ENCODE results near the gene FAM3B. TPM values are rescaled to one million over a fixed set of nuclear protein-coding genes. Genes with fewer than 3 reads are reported as not detected.

Gene FAM3B
- total and polyA plus RNA-seq, 2 experiments from 2014 or later, result 35.4 to 49.7 TPM

DNA sequence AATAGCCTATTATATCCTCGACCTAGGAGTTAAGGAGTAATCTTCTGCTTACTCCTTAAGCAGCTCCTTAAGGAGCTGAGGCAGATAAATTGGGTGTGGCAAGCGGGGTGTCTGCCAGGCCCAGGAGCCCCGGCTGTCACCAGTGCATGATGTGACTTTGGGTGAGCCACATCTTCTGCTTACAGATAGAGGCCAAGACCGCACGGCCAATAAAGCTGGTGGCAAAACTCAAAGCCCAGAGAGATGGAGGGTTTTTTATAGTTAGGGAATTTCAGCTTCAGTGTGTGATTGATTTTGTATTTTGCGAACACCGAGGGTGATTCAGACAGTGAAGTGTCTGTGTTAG, 55.1 kb downstream of the FAM3B start:
- Histone ChIP-seq H3K4me1 (ENCODE audit: insufficient read depth) (peaks cover 19% of the 10 kb centered on the region), H3K4me2 (no peak overlapping the region), H3K36me3 (replicated peaks; ENCODE audit: insufficient read depth, low read depth) (no peaks in the 10 kb centered on the region), H4K20me1 (ENCODE audit: insufficient read depth, poor library complexity, severe bottlenecking) (no peaks in the 10 kb centered on the region), H3K9me2 (replicated peaks; ENCODE audit: insufficient read depth) (no peaks in the 10 kb centered on the region), H2AFZ (no peak overlapping the region), H3K79me2 (no peaks in the 10 kb centered on the region), H3K4me3 (no peak overlapping the region), H3K27me3 (no peaks in the 10 kb centered on the region), H3K9me3 (ENCODE audit: low read depth) (no peaks in the 10 kb centered on the region), H3K27ac (no peak overlapping the region)
- no peak for DNase-seq (ENCODE audit: low spot score)
- 89% methylated on average over 7 of the region's 7 CpGs for WGBS (ENCODE audit: low lambda C conversion rate, missing lambda C conversion rate)
- TF ChIP-seq EZH2phosphoT487 (IDR thresholded peaks at IDR 0.05; ENCODE audit: low read depth, severe bottlenecking, unreplicated experiment), result no peak
- TF ChIP-seq, protein P1, sequence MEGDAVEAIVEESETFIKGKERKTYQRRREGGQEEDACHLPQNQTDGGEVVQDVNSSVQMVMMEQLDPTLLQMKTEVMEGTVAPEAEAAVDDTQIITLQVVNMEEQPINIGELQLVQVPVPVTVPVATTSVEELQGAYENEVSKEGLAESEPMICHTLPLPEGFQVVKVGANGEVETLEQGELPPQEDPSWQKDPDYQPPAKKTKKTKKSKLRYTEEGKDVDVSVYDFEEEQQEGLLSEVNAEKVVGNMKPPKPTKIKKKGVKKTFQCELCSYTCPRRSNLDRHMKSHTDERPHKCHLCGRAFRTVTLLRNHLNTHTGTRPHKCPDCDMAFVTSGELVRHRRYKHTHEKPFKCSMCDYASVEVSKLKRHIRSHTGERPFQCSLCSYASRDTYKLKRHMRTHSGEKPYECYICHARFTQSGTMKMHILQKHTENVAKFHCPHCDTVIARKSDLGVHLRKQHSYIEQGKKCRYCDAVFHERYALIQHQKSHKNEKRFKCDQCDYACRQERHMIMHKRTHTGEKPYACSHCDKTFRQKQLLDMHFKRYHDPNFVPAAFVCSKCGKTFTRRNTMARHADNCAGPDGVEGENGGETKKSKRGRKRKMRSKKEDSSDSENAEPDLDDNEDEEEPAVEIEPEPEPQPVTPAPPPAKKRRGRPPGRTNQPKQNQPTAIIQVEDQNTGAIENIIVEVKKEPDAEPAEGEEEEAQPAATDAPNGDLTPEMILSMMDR (IDR thresholded peaks at IDR 0.05; ENCODE audit: poor library complexity), result no peak
- no peak for TF ChIP-seq EZH2 (IDR thresholded peaks at IDR 0.05; ENCODE audit: borderline replicate concordance)

DNA sequence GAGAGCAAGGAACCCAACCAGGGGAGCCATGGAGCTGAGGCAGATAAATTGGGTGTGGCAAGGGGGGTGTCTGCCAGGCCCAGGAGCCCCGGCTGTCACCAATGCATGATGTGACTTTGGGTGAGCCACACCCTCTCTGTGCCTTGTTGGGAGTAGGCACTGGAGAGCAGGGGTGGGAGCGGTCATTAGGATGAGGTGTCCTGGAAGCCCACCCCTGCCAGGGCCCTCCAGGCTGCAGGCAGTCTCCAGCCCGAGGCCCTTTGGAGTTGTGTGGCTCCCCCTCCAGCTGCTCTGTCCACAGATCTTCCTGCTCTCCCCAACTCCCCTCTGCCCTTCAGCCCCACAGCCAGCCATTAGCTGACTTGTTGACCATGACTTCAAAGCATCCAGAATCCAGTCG, 56.7 kb downstream of the FAM3B start:
- Histone ChIP-seq H3K79me2 (no peaks in the 10 kb centered on the region), H3K27ac (no peak overlapping the region), H2AFZ (no peak overlapping the region), H3K4me2 (no peak overlapping the region), H3K4me1 (ENCODE audit: insufficient read depth) (peaks cover 9% of the 10 kb centered on the region), H3K9me2 (replicated peaks; ENCODE audit: insufficient read depth) (no peaks in the 10 kb centered on the region), H3K4me3 (no peak overlapping the region), H3K36me3 (replicated peaks; ENCODE audit: insufficient read depth, low read depth) (no peaks in the 10 kb centered on the region), H3K9me3 (ENCODE audit: low read depth) (no peaks in the 10 kb centered on the region), H3K27me3 (no peaks in the 10 kb centered on the region), H4K20me1 (ENCODE audit: insufficient read depth, poor library complexity, severe bottlenecking) (no peaks in the 10 kb centered on the region)
- TF ChIP-seq, protein P1 (IDR thresholded peaks at IDR 0.05; ENCODE audit: poor library complexity), result no peak
- no peak for TF ChIP-seq EZH2phosphoT487 (IDR thresholded peaks at IDR 0.05; ENCODE audit: low read depth, severe bottlenecking, unreplicated experiment)
- TF ChIP-seq EZH2 (IDR thresholded peaks at IDR 0.05; ENCODE audit: borderline replicate concordance), result no peak
- 70% methylated on average over 4 of the region's 4 CpGs for WGBS (ENCODE audit: low lambda C conversion rate, missing lambda C conversion rate)
- DNase-seq (ENCODE audit: low spot score), result no peak

GRCh38 chr21:41373763-41374162, 57.2 kb downstream of the FAM3B start:
- DNase-seq (ENCODE audit: low spot score), result no peak
- no peak for TF ChIP-seq EZH2 (IDR thresholded peaks at IDR 0.05; ENCODE audit: borderline replicate concordance)
- TF ChIP-seq, protein P1 (IDR thresholded peaks at IDR 0.05; ENCODE audit: poor library complexity), result no peak
- no peak for TF ChIP-seq EZH2phosphoT487 (IDR thresholded peaks at IDR 0.05; ENCODE audit: low read depth, severe bottlenecking, unreplicated experiment)

More at GRCh38 chr21:41373763-41374162, 57.2 kb downstream of the FAM3B start:
- 92% methylated on average over 8 of the region's 8 CpGs for WGBS (ENCODE audit: low lambda C conversion rate, missing lambda C conversion rate)
- Histone ChIP-seq H3K27ac (no peak overlapping the region), H3K9me2 (replicated peaks; ENCODE audit: insufficient read depth) (no peaks in the 10 kb centered on the region), H4K20me1 (ENCODE audit: insufficient read depth, poor library complexity, severe bottlenecking) (no peaks in the 10 kb centered on the region), H3K4me1 (ENCODE audit: insufficient read depth) (peaks cover 9% of the 10 kb centered on the region), H3K79me2 (no peaks in the 10 kb centered on the region), H3K27me3 (no peaks in the 10 kb centered on the region), H3K36me3 (replicated peaks; ENCODE audit: insufficient read depth, low read depth) (no peaks in the 10 kb centered on the region), H3K4me2 (no peak overlapping the region), H3K9me3 (ENCODE audit: low read depth) (no peaks in the 10 kb centered on the region), H3K4me3 (no peak overlapping the region), H2AFZ (no peak overlapping the region)
